ENCODE data around the gene MTMR11.
"Not testable (repeated sequence)": the region's sequence is repeated elsewhere in the genome, so short reads cannot be mapped to it uniquely, and the experiment has no call there.

The MTMR11 gene

DNA sequence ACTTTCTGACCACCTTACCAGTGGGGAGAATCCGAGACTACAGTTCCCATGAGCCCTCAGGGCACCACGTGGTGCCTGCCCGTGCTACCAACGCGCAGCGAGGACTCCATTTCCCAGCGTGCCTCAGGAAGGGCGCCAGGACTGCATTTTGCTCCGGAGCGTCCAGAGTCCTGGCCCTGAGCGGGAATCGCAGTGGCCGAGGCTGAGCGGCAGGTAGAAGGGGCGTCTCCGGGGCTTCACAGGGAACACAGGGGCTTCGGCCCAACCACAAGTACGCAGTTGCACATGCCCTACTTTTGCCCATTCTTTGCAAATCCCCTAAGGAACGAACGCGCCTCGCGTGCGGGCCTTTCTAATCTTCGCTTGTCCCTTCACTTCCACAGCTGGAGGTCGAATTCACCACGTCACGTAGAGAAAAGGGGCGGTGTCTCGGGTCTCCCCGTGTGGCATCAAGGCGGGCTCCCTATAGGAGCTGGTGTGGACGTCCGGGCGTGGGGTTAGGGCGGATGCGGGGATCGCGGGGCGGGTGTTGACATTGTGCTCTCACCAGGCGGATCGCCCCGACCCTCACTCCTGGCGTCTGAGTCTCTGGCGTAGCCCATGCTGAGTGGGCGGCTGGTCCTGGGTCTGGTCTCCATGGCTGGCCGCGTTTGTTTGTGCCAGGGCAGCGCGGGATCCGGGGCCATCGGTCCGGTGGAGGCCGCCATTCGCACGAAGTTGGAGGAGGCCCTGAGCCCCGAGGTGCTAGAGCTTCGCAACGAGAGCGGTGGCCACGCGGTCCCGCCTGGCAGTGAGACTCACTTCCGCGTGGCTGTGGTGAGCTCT is 37.0 kb downstream of the MTMR11 start, which contains the start of gene BOLA1:
Gene BOLA1 (plus strand): TSS at position 109 of the 825 bp plus-strand sequence. CDS start 492 bp downstream, at position 601.
- DNase-seq = peak; percentile 50 to 93 (median 88)

DNA sequence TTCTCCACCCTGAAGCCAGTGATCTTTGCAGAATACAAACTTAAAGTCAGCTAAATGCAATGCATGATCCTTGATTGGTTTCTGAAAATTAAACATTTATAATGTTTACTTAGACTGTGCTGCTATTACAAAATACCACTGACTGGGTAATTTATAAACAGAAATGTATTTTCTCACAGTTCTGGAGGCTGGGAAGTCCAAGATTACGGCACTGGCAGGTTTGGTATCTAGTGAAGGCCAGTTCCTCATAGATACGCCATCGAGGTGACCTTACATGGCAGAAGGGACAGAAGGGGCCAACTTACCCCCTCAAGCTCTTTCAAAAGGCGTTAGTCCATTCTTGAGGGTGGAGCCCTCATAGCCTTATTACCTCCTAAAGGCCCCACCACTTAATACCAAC is 40.1 kb downstream of the MTMR11 start:
- DNase-seq = no peak

DNA sequence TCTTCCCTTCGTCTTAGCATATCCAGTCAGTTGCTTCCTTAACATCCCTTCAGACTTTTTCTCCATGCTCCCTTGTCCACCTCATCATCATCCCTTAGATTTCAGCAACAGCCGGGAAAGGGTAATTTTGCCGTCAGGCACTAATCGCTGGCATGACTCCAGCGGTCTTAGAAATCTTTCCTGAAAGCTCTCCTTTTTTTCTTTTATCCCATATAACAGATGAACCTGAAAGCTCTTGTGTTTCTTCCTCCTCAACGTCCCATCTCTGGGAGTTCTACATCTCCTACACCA is 47.7 kb downstream of the MTMR11 start:
- peak in 2 of 14 donors; percentile 11 to 47 for DNase-seq

DNA sequence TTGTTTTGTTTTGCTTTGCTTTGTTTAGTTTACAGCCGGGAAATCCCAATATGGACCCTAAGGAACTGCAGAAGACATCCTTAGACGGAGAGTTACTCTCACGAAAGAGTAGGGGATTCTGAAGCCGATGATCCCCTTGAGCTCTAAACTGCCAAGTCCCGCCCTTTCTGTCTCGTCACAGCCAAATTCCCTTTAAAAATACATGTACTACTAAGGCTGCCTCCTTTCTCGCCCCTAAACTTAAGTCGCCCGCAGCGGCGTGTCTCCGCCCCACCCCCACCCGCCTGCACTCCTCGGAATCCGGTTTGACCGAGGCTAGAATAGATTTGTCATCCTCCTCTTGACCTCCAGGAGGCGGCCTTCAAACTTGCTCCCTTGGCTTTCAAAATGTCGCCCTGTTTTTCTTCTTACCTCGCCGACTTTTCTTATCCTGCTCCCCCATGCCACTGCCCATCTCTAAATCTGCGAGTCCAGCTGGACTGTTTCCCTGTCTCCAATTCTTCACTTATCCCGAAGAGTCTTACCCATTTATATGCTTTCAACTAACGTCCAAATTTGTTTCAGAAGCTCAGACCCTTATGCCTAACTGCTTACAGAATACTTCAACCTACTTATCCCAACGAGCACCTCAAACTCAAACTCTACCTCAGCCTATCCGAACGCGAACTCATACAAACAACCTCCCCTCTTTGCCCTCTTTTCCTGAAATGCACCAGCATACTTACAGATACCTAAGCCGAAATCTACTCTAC is 48.3 kb downstream of the MTMR11 start:
- peak in 13 of 14 donors; percentile 6 to 90 (median 75) for DNase-seq

DNA sequence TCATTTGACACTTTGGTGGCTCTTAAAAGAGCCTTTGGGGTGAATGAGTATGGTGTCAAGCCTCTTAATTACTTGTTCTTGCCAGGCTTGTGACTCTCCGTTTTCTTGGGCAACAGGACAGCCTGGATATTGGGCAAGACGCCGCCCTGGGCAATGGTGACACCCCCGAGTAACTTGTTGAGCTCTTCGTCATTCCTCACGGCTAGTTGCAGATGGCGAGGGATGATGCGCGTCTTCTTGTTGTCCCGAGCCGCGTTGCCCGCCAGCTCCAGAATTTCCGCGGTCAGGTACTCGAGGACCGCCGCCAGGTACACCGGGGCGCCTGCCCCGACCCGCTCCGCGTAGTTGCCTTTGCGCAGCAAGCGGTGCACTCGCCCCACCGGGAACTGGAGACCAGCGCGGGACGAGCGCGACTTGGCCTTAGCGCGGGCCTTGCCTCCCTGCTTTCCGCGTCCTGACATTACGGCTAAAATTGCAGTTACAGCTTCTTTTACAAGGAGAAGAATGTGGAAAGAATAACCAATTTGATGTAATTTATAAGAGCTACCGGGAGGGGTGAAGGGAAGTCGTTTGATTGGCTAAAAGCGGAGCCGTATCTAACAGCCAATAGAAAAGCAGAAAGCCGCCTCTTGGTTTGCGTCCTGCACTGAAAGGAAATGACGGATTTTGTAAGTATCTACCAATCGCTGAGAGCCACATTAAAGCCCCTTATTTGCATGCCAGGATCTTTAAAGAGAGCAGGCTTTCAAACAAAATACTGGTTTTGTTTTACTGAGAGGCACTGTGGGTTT is 49.0 kb downstream of the MTMR11 start:
- DNase-seq = peak; percentile 17 to 98 (median 84)

DNA sequence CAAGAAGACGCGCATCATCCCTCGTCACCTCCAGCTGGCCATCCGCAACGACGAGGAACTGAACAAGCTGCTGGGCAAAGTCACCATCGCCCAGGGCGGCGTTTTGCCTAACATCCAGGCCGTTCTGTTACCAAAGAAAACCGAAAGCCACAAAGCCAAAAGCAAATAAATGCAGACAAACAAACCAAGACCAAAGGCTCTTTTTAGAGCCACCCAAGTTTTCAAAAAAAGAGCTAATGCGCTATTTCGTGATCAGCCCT is 49.6 kb downstream of the MTMR11 start:
- DNase-seq = not testable (repeated sequence)

DNA sequence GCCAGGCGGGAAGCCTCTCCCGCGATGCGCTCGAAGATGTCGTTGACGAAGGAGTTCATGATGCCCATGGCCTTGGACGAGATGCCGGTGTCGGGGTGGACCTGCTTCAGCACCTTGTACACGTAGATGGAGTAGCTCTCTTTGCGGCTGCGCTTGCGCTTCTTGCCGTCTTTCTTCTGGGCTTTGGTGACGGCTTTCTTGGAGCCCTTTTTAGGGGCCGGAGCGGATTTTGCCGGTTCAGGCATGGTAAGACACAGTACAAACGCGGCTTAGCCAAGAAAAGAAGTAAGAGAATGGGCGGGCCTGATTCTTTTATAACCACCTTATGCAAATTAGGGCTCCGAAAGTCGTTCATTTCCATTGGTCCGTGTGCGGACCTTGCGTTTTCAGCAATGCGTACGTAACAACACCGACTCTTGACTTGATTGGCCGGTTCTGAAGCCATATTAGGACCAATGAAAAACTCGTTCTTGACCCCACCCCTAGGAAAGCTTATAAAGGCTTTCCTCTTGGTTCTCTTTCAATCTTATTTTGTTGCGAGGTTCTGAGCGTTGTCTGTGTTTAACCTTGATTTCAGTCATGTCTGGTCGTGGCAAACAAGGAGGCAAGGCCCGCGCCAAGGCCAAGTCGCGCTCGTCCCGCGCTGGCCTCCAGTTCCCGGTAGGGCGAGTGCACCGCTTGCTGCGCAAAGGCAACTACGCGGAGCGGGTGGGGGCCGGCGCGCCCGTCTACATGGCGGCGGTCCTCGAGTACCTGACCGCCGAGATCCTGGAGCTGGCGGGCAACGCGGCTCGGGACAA is 50.1 kb downstream of the MTMR11 start:
- peak; percentile 61 to 99 (median 88) for DNase-seq

DNA sequence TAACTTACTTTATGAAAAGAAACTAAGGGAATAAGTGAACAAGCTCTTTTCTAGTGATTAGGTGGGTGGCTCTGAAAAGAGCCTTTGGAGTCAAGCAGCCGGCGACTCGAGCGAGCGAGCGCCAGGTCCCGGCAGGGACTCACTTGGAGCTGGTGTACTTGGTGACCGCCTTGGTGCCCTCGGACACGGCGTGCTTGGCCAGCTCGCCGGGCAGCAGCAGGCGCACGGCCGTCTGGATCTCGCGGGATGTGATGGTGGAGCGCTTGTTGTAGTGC is 50.6 kb downstream of the MTMR11 start:
- peak in 3 of 14 donors; percentile 54 to 61 (median 58) for DNase-seq

DNA sequence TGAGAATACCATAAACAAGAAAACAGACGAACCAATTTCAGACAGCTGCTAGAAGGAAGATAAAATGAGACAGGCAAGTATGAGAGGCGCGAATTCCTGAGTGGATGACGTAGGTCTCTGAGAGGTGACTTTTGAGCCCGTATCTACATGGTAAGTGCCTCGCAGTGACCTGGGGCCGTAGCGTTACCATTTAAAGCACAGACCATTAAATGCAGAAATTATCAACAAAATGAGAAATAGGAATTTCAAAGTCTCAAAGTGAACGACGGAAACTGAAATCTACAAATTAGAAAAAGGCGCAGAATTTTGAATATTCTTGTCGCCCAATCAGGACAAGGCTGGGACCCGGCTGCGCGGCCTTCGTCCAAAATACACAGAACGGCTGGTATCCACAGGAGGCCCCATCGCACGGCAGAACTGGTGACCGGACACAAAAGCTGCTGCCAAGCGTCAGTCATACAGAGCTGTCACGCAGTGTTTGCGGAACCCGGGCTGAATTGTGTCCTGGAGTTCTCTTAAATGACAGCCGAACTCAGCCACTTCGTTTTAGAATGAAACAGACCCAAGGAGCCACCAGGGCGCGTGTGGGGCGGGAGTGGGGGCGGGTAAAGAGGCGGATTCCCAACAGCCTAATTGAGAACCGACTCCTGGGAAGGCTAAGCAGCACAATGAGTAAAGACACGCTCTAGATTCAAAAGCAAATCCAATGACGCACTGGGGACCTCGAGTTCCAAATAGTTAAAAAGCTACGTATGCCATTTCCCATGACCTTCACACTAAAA is 51.1 kb downstream of the MTMR11 start:
- DNase-seq = peak; percentile 18 to 91 (median 71)

DNA sequence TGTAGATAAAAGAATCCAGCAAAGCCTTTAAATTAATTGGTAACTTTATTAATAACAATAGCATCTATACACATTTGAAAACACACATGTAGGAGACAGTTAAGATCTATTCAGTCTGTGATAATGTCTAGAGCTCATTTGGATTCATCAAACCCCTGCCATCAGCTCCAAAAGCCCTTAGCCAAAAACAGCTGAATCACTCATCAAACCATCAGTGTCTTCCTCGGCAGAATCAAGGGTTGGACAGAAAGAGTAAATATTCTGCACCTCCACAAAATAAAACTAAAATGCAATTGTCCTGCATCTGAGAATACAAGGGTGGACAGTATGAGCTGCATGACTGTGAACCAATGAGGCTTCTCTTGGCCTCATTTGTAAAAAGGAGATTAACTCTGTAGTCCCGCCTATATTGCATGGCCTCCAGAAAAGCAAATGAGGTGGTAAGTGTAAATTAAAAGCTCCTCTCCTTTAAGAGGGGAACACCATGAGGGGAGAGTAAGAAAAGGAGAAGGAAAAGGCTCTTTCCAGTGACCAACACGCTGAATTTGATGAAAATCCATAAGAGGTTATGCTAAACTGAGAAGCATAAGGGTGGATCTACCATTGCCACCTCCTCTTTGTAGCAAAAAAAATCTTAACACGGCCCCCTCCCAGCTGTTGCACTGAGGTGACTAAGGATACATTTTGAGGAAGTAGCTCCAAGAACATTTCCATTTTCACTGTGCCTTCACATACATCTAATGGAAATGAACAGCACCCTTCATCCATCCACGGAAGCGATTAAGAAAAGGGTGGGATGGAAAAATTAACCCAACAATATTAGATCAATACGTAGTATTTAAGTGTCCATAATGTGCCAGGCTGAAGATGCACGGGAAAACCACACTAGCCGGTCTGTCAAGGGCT is 52.0 kb downstream of the MTMR11 start:
- peak in 1 of 14 donors; percentile 41 for DNase-seq

DNA sequence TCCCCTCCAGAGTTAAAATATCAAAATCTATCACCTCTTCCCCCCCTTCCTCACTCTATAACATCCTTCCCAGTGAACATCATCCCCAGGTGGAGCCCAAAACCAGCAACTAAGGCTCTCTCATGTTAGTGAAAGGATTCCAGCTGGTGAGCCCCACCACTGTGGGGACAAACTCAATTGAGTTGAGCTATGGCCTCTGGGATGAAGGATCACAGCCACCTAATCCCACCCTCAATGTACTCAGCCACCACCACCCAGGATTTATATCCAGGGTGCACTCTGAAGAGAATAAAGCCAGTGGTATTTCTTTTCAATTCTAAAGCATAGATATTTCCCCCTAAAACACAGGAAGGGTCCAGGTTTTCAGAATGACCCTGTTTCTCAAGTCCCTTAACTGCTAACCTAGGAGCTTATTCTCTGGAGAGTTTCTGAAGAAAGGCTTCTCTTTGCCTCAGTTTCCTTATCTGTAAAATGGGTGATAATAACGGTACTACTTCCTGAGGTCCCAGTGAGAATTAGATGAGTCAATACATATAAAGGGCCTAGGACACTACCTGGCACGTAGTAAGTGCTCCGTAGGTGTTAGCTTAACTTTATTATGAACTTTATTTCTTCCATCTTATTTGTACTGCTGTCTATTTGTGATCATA is 53.0 kb downstream of the MTMR11 start:
- DNase-seq = no peak

DNA sequence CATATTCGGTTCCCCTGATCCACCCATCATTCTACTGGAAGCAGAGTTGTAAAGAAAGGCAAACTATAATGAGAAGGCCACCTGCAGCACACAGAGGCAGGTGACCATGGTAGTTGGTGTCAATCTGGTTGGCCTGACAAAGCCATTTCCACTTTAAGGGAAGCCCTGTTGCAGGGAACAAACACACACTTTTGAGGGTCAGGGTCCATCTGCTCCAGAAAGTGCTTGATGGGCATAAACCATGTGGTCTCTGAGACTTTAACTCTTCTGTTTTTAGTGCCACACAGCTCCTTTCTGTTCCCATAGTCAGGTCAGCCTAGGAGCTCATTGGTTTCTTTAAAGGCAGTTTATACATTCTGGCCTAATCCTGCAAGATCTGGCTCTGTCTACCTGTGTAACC is 54.8 kb downstream of the MTMR11 start:
- DNase-seq = no peak

DNA sequence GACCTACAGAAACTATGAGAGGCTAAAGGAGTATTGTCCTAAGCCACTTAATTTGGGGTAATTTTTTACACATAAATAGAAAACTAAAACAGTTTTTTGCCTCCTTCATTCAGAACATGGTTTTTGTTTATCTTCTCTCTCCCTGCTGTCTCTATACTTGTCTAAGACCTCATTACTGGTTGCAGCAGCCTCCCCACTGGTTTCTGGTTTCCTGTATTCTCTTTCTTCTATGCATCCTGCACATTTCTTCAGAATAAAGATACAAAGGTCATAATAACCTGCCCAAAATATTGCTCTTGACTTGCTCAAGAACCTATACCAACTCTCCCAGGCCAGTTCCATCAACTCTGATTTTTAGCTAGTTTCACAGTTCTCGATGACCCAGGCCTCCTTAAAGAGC is 57.1 kb downstream of the MTMR11 start:
- DNase-seq = no peak

Measured in C1 segment of cervical spinal cord (tissue), 14 donors.